ENCODE results near the gene TCOF1.
"Not testable (repeated sequence)": the region's sequence is repeated elsewhere in the genome, so short reads cannot be mapped to it uniquely, and the experiment has no call there.

TCOF1 gene

DNA sequence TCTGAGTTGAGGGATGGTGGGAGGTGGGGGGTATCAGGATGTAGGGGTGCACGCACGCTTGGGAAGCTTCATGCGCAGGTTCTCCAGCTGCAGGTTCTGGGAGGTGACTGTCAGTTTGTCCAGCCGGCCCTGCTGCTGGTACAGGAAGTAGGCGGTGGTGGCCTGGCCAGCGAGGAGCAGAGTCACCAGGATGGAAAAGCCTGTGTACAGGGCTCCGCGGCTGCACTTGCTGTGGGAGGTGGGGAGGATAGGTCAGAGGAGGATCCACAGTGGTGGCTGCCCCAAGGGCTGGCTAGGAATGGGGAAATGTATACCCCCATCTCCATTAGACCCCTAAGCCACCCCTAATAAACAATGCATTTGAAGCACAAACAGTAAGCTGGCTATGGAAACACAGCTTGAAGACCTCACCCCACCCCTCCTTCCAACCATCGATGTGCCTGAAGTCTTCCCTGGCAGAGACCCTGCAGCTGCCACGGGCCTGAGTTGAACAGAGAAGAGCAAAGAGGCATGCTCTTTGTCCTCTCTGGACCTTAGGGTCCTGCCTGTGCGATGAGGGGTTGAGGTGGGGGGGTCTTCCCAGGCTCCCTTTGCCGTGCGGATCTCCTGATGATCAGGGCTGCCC, 49.7 kb downstream of the TCOF1 start:
- DNase-seq = no peak

DNA sequence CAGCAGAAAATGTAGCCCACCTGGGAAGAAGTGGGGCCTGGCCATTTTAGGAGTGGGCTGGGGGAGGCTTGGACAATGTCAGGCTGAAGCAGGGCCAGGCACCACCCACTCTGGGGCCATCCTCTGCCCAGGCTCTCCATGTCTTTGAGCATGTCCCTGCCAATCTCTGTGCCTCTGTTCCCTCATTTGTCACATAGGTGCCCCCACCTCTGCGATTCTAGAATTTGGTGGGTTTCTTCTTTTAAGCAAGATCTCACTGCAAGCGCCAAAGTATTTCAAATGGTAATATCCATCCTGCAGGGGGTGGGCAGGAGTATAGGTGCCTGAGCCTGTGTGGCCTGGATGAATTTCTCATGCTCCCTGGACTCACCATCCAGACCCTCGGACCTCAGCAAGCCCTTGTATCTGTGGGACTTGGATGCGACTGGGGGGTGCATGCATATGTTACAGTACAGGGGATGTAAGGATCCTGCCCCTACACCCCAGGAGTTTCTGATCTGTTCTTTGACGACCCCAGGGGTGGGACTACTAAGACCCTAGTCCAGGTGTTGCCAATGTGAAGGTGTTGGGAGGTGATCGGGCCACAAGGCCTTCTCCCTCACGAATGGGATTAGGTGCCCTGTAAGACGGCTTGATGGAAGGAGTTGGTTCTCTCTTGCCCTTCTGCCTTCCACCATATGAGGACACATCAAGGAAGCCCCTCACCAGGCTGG, 50.9 kb downstream of the TCOF1 start:
- no peak for DNase-seq

DNA sequence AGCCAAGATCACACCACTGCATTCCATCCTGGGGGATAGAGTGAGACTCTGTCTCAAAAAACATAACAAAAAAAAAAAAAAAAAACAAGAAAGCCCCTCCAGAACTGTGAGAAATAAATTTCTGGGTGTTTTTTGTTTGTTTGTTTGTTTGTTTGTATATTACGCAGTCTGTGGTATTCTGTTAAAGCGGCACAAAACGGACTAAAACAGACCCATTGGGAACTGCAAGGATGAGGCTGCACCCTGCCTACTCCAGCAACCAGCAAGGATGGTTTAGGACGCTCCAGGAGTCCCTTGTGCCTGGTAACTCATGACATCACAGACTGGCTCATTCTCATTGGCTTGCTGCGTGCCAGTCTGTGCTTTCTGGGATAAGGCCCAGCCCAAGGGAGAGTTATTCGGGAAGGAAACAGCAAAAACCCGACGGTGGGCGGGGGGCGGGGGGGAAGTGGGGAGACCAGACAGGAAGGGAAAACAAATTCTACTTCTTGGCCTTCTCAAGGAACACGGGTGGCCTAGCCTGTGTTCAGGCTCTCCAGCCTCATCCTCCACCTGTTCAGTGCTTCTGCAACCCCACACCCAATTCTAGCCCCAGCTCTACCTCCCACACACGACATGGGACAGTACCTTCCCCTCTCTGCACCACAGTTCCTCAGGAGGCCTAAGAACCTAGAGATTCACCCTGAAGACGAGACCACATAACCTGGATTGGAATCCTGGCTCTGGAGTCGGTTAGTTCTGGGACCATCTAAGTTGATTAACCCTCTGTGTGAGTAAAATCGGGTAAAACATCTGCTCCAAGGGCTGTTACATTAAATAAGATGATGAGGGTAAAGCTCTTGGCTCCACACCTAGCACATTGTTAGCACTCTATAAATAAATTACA, 52.4 kb downstream of the TCOF1 start:
- DNase-seq = peak; percentile 49

DNA sequence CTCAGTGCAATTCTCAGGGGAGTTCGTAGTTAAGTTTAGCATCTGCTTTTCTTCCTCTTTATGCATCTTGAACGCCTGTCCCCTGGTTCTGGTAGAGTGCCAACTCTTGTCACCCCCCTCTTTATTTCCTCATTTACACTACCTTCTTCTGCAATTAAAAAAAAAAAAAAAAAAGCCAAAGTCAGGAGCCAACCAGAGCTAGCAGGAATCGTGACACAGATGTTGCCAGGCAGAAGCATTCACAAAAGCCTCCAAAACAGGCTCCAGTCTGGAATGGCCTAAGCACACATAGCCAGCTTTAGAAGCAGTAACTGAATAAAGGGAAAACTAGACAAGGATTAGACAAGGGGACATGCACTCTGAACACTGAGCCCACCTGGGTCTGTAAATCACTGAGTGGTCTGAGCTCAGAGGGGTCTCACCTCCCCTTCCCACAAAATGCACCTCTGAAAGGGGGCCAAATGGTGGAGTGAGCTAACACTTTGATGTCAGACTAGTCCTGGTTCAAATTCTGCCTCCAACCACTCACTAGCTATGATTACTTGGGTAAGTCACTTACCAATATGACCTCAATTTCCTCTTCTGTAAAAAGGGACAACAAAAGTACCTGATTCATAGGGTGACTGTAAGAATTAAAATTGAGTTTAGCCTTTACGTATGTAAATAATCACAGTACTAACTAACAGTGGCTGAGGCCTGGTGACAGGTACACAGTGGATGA, 53.2 kb downstream of the TCOF1 start:
- peak; percentile 83 for DNase-seq

DNA sequence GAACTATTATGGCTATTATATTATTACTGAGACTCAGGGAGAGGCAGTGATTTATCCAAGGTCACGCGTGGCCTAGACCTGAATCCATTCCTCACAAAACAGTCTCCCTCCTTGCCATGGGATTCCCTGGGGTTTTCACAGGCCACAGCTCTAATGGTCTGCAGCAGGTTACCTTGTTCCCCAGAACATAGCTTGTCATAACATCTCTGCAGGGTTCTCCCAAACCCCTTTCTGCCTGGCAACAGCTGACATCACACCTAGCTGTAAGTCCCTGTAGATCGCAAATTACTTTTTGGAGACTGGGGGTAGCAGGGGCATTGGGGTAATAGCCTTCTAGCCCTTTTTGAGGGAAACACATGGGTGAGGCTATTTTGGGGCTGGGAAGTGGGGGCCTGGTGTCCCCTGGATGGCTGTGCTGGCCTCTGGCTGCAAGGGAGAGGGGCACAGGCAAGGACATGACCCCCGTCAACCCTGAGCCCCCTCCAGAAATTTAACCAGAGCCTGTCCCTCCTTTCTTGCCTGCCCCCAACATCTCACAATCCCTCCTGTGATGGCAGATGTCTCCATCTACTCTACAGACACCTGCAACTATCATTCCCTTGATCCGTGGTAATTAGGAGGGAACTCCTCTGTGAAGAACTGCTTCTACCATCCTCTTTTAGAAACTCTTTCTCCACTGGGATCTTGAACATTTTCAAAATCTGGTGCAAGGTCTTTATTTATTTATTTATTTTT, 53.9 kb downstream of the TCOF1 start:
- no peak for DNase-seq

GRCh38 chr5:150412319-150413175, 55.0 kb downstream of the TCOF1 start, which contains the start of gene CD74:
Gene CD74, minus strand, starts transcription at chr5:150412910. Its CDS starts 161 bp downstream, at chr5:150412749.
- peak; percentile 54 for DNase-seq

- no peak for DNase-seq
These were observed 55.8 kb downstream of the TCOF1 start for GRCh38 chr5:150413176-150413901.

GRCh38 chr5:150413902-150414790, 56.6 kb downstream of the TCOF1 start:
- not testable (repeated sequence) for DNase-seq

DNA sequence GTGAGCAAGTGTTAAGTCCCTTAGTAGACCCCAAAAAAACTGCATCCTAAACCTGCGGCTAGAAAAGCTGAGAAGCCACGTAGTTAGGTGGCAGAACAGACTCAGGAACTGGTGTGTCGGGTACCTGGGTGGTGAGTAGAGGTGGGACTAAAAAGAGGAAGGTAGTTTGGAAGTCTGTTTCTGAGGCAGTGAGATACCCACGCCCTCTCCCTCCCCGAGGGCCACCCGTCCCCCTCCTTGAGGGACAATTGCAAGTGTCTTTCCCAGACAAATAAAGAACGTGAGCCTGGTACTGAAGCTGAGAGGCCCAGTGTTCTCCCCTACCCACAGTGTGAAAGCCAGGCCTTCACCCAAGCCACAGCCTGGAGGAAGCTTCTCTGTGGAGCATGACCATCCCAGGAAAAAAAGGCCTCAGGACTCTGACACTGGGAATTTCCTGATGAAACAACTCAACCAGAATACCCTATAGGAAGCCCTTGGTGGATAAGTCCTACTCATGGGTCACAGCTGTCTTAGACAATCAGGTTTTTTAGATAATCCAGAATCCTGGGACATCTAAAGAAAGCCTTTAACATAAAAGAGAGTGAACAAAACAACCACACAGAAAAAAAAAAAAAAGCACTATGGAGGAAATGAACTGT, 62.3 kb downstream of the TCOF1 start:
- DNase-seq = no peak

- no peak for DNase-seq
These were observed 64.6 kb downstream of the TCOF1 start for GRCh38 chr5:150422075-150422474.

DNA sequence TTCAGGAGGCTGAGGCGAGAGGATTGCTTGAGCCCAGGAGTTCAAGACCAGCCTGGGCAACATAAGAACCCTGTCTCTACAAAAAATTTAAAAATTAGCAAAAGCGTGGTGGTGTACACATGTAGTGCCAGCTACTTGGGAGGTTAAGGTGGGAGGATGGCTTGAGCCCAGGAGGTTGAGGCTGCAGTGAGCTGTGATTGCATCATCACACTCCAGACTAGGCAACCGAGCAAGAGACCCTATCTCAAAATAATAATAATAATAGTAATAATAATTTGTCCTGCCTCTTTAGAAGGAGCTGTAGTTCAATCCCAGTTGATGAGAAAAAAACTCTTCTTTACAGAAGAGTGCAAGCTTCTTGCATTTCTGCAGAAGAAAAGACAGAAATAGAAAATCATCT, 65.3 kb downstream of the TCOF1 start:
- DNase-seq = no peak

GRCh38 chr5:150426165-150426564, 68.7 kb downstream of the TCOF1 start:
- DNase-seq = not testable (repeated sequence)

- DNase-seq = no peak
These were observed 70.8 kb downstream of the TCOF1 start for GRCh38 chr5:150428106-150428876.

DNA sequence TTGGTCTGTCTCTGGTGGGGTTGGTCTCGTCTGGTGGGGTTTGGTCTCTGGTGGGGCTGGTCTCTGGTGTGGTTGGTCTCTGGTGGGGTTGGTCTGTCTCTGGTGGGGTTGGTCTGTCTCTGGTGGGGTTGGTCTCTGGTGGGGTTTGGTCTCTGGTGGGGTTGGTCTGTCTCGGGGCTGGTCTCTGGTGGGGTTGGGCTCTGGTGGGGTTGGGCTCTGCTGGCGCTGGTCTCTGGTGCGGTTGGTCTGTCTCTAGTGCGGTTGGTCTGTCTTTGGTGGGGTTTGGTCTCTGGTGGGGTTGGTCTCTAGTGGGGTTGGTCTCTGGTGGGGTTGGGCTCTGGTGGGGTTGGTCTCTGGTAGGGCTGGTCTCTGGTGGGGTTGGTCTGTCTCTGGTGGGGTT, 71.5 kb downstream of the TCOF1 start:
- no peak for DNase-seq

DNA sequence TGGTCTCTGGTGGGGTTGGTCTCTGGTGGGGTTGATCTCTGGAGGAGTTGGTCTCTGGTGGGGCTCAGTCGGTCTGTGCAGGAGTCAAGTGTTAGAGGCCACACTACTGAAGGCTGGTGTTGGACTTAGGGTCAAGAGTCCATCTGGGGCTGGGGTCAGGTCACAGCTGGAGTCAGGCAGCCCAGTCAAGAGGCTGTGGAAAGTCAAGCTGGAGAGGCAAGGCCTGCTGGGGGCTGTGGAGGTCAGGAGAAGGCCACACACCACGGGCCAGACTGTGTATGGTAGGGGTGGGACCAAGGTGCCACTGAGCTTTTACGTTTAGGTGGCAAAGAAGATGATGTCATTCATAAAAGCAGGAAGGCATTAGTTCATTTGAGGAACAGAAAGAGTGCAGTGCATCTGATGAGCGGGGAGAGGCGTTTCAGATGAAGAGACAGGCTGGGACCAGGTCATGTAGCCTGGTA, 71.9 kb downstream of the TCOF1 start:
- no peak for DNase-seq

DNA sequence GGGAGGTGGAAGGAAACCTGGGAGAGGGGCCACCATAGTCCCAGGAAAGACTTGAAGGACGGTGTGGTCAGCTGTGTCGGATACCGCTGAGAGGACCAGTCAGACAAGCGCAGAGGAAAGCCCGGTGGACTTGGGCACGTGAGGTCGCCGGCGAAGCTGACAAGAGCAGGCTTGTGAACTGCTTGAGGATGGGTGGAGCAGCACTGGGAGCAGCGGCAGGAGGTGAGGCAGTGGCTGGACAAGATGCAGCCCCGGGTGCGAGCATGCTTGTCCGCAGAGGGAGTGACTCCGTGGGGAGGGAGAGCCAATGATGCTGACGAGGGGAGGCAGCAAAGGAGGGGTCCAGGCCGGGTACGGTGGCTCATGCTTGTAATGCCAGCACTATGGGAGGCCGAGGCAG, 73.6 kb downstream of the TCOF1 start:
- no peak for DNase-seq

DNA sequence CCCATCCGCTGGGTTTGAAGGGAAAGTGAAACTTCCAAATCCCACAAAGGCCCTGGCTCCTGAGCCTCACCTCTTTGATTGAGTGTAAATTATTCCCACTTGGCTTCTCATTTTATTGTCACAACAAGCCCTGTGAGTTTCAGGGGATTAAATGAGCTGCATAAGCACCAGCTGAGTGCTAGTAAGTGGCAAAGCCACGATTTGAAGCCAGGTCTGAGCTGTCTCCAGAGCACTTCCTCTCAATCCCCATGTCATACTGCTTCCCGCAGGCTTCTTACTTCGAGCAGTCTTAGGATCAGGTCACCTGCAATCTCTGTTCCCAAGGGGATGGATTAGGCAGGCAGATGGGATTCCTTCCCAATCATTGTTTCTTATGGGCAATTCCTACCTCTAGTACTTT, 74.1 kb downstream of the TCOF1 start:
- DNase-seq = no peak

- DNase-seq = no peak
These were observed 77.0 kb downstream of the TCOF1 start for GRCh38 chr5:150434464-150434863.

All from SIG-M5 (cell line).